NCI-H1694 treated with DMSO at 0.1 percent for 48 hours (cell line): ENCODE results near the gene LMCD1.
"Not testable (repeated sequence)": the region's sequence is repeated elsewhere in the genome, so short reads cannot be mapped to it uniquely, and the experiment has no call there.

Experiments used
- DNase-seq: peaks from one replicate; lab custom pipeline; 2025; lab: John Stamatoyannopoulos, UW

The LMCD1 gene

DNA sequence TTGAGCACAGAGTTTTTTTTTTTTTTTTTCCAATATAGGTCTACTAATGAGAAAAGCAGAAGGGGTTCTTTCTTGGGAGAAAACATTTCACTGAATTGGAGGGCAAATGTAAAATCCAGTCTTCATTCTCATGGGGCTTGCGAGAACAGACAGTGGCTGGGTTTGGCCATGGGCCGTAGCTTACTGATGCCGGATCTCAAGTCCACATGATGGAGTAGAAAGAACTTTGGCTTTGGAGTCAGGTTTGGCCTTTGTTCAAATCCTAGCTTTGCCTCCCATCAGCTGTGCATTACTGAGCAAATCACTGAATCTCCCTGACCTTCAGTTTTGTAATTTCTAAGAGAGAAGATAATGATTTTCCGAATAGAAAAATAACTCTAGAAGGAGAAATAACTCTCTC is 59.7 kb downstream of the LMCD1 start:
- no peak for DNase-seq

DNA sequence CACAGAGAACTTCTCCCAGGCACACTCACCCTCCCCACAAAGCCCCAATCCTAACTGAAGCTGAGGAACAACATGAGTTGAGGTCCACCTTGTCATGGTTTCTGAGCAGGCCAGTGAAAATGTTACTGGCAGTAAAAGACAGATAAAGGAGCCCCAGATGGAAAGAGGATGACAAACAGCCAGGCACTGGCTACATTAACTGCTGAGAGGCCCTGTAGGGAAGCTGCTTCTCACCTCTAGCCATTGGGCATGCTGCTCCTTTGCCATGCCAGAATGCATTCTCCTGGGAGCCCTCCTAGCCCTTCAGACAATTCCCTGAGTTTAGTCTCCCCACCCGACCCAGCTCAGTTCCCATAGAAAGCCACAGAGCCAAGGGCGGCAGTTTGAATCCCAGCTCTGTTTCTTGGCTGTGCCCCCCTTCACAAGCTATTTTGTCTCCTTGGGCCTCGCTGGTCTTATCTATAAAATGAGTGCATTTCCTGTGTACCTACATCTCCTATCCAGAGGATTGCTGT is 60.5 kb downstream of the LMCD1 start:
- DNase-seq, result no peak

DNA sequence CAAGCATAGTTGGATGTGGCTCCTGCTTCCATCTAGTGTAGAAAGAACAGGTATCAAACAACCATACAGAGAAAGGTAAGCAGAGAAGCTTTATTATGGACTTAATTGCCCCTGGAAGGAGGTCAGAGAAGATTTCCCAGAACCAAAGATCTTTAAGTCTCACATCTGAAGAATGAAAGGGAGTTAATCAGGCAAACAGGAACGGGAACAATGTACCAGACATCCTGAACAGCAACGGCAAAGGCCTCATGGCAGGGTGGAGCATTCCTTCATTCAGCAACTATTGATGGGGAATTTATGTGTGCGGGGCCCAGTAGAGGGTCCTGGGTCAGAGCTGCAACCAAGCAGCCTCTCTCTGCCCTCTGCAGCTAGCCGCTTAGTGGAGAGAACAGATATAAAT is 61.5 kb downstream of the LMCD1 start:
- DNase-seq, result no peak

DNA sequence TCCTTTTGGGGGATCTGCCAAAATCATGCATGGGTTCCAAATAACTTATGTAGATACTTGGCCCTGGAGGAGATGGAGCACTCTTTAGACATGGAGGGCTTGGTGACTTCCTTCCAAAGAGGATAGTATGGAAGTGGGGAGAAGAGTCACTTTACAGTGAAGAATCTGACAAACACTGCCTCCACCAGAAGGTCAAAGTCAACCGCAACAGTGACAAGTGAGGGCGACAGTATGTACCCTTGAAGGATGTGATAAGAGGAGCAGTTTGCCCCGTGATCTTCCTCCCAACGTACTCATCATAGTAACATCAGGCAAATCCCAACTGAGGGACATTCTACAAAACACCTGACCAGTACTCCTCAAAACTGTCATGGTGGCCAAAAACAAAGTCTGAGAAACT is 62.0 kb downstream of the LMCD1 start:
- no peak for DNase-seq

DNA sequence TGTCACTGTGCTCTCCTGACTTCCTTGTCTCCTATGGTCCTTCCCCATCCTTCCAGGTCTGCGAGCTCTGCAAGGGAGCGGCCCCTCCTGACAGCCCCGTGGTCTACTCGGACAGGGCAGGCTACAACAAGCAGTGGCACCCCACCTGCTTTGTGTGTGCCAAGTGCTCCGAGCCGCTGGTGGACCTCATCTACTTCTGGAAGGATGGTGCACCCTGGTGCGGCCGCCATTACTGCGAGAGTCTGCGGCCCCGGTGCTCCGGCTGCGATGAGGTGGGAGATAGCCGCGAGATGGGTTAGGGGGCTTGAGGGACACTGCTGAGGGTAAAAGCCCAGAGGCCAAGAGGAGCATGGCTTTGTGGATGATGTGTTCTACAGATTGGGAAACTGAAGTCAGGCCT is 63.8 kb downstream of the LMCD1 start:
- DNase-seq, result no peak

DNA sequence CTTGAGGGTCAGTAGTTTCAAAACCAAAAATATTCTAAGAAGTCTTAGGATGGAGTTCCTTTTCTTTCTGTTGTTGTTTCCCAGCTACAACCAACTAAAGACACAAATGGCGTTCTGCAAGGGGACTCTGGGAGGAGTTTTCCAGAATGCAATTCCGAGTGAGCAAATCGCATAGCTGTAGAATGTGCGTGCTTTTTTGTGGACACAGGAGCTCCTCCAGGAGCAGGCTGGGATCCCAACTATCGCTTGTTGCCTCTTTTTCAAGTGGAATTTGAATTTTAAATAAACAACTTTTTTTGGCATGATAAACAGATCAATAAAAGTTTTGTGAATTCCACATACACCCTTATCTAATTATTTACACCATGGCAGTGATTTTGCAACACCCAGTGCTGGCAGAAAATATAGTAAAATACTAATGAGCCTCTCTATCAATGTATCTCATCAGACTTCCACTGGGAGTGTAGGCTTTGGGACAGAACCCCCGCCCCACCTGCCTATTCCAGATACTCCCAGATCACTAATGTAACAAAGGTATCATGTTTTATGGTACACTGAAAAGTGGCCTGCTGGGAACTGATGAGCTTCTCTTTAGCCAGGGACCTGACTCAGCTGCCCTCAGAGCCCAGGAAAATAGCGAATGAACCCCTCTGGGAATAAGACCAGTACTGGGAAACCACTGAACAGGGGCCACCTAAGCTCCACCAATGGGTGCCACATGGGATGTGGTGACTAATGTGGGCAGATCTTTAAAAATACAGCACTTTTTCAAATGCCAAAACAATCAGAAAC is 66.4 kb downstream of the LMCD1 start:
- no peak for DNase-seq

DNA sequence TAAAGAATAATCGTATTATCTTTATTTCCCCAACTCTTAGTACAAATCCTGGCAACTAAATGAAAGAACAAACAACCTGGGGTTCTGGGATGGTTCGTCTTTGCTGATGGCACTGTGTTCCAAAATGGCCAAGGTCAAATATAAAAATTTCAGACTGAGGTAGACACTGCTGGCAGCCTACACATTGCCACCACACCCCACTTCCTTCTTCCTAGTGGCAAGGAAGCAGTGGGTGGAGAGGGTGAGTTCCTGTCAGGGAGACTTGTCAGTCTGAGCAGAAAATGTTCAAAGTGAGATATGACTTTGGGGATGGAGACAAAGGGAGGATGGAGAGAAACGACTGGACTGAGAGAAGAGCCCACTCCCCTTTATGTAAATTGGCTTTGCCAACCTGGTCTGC is 69.6 kb downstream of the LMCD1 start:
- no peak for DNase-seq

DNA sequence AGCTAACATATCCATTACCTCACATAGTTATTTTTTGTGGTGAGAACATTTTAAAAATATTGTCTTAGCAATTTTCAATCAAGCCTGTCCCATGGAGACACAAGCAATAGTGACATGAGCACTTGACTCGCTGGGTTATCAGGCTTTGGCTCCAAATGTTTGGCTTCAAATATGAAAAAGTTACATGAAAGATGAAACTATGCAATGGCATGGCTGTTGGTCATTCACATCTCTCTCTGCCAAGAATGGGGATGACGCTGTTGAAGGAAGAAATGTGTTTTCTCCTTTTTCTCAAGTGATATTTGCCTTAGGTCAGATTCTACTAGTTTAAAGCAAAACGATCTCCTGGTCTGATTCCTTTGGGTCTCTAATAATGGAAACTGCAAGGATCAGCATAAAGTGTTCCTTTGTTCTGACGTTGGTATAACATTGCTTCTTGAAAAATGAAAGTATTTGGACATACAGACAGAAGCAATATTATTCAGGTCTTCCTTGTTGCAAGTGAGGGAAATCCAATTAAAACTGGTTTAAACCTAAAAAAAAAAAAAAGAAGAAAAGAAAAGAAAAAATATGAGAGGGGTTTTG is 71.8 kb downstream of the LMCD1 start:
- DNase-seq, result no peak

DNA sequence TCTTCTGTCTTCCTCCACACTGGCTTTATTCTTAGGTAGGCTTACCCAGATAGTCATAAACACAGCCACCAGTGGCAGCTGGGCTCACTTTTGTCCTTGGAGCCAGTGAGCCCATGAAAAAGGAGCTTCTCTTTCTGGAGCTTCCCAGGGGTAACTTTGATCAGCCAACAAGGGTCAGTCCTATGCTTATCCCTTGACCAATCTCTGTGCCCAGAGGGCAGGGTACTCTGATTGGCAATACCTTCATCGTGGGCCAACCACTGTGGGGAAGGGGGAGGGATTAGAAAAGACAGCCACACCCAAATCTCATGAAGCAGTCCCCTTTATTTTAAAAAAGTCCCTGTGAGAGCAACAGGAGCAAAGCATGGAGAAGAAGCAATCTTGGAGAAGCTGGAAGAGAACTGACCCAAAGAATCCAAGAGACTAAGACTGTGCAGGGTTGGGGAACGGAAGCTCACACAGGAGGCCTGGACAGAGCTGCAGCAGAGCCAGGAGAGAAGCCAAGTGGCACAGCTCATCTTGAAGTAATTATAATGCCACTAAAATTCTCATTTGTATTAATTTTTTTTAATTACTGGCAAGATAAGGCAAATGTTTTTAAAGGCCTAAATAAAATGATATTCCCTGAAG is 72.5 kb downstream of the LMCD1 start:
- DNase-seq, result no peak

DNA sequence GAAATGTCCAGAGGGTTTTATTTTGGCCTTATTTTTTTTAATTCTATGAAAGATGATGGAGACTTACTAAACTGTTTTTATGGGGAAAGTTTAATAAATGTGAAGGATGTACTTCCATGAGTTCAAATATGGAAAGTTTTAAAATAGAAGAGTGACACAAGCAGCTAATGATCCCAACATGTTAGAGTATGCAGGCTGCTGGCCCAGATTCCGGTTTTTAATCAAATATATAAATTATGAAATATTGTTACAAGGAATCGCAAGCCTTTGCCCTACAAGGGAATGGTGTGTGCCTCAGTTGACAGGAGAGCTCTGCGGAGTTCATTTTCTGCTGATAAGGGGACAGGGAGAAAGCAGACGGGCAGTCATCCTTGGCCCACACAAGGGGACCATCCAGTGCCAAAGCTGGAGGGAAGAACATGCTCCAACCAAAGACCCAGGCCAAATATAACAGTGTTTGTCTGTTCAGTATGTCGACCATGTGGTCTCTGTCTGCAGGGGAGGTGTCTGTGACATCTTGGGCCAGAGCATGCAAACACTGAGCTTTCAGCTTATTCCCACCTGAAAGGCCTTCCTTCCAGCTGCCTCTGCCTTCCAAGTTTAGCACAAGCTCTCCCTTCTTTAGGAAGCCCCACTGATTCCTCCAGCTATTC is 73.2 kb downstream of the LMCD1 start:
- DNase-seq, result no peak

DNA sequence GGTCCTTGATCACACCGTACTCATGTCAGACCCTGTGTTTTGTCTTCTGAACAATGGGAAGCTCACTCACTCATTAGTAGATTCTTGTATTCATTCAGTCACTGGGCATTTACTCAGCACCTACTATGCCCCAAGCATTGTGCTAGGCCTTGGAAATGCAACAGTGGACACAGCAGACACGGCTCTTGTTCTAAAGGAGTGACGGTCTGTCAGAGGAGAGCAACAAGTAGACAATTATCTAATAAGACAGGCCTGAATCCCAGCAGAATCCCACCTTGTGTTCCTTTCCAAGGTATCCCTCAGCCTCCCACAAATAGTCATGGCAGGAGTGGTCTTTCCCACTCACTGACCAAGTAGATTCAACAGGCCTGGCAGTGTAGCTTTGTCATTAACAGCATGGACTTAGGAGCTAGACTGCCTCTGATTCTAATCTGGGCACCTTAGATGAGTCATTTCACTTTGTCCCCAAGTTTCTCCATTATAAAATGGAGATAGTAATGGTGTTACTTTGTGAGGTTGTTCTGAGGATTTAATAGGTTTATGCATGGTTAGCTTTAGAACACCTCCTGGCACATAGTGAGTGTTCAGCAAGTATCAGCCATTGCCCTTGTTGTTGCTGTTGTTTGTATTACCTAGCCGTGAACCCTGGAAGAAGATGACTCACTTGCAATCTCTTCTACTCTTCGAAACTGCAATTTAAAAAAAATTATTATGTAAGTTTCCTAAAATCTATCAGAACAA is 73.9 kb downstream of the LMCD1 start:
- DNase-seq, result no peak

DNA sequence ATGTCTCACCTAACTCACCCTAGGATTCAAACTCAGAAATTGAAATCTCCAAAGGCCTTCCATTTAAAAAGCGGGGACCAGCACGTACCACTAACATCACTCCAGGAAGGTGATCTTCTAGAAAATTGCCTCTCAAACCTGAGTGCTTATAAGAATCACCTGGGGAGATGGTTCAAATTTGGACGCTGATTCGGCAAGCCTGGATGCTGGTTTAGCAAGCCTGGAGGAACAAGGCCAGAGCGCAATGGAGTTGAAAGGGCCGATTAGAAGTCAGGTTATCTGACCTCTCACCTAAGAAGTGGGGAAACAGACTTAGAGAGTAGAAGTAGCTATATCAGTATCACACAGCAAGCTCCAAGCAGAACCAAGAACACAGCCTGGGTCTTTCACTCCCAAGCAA is 74.8 kb downstream of the LMCD1 start:
- DNase-seq, result no peak

DNA sequence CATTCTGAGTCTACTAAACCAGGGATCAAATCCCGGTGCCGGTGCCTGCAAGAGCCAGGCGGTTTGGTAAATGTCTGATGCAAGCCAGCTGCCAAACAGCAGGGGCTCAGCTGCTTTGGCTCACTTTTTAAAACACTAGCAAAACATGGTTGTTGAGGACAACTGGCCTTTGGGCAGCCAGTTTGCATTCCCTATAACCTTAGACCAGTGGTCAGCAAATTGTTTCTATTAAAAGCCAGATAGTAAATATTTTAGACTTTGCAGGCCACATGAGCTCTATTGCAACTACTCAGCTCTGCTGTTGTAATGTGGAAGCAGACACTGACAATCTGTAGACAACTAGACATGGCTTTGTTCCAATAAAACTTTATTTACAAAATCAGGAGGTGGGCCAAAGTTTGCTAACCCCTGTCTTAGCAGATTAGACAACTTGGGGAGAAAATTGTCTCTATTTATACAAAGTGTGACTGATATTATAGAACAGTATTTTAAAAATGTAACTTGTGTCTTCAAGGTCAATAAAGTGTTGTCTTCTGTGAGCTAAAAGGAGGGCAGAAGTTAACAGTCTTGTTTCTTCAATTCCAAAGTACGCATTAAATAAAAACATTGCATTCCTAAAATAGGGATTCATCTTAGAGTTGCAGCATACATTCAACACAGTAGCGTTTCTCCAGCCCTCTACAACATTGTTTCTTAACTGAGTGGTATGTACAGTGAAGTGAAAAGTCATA is 75.4 kb downstream of the LMCD1 start:
- no peak for DNase-seq

DNA sequence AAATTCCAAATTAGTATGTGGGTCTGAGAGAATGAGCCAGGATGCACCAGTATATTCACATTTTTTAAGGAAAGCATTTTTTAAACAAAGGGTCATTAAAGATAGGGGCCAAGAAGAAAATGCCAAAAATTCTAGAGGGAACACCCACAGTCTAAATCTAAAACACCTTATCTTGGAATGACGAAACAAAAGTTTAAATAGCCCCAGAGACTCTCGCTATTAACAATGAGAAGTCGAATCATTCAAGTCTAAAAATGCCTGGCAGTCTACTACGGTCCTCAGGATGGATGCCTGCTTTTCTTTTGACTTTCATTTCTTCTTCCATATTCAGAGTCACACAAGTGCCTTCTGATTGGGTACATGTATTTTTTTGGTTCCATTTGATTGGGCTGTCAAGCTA is 76.7 kb downstream of the LMCD1 start:
- DNase-seq, result no peak

DNA sequence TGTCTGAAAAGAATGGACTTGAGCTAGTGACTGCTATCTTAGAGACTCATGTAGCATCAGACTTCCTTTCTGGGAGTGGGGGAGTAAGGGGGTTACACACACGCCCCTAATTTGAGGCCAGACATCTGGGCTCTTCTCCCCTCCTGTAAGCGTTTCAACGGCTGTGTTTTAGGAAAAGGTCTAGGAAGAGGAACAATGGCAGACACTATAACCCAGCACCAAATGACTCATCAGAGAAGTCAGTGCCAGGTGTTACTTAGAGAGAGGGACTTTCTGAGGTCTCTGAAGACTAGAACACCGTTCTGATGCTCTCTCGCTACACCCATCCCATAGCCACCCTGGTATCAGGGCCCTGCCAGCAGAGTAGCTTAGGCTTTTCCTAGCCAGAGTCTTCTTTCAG is 77.5 kb downstream of the LMCD1 start:
- no peak for DNase-seq

DNA sequence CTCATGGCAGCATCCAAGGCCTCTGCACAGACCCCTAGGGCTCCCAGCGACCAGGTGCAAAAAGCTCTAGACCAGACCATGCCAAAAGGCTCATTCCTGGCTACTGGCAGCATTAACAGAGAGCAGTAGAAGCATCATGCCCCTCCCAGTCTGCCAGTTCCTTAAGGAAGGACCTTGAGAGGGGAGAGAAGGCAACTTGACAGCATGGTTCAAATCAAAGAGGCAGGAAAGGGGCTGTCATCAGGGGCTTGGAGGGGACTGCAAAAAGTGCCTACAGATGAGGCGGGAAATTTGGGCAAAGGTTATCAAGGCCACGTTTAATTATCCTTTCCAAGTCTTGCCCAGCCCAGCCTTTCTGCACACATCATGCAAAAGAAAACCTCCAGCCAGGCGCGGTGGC is 78.3 kb downstream of the LMCD1 start:
- no peak for DNase-seq

DNA sequence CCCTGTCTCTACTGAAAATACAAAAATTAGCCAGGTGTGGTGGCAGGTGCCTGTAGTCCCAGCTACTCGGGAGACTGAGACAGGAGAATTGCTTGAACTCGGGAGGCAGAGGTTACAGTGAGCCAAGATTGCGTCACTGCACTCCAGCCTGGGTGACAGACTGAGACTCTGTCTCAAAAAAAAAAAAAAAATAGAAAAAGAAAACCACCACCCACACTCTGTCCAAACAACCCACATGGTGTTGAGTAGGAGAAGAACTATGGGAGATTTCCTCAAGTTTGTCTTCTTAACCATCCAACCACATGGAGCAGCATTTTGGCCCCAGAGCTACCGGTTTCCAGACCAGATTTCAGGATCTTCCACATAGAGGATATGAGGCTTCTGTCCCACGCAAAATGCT is 78.8 kb downstream of the LMCD1 start:
- DNase-seq, result not testable (repeated sequence)

DNA sequence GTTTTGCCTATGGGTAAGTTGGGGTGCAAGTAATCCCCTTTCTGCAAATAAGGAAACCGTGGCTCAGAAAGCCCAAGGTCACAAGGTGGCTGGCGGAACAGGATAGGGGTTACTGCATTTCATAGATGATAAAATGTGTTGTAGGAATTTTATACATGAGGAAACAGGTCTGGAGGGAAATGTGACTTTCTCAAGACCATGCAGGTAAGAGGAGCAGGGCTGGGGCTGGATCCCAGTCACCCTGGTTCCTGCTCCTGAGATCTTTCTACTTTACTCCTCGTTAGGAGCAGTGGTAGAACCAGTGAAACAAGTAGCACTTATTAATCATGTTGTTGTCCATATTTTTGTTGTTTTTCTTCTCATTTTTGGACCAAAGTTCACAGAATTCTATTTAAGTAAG is 79.8 kb downstream of the LMCD1 start:
- DNase-seq, result no peak

DNA sequence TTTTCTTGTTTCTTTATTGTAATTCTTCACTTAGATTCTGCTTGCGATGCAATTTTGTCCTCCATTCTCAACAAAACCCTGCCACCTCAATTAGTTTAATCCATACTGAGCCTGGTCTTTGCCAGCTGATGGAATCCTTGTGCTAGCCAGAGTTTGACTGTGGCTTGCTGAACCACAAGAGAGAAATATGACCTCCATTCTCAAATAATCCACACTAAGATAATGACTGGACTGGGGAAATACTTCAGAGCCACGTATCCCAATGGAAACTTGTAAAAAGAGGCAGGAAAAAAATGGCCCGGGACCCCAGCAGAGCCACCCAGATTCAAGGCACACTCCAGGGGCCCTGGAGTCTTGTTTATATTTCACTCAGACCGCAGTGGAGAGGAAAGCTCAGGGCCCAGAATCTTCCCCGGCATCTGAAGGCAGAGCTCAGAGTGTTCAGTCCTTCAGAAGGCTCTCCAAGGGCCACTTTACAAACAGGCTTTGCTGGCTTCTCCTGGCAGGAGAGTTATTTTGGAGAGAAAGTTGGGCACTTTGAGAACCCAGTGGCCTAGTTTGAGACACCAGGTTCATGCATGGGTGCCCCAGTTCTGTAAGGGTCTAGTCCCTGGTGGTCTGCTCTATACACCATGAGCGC is 80.3 kb downstream of the LMCD1 start:
- no peak for DNase-seq

DNA sequence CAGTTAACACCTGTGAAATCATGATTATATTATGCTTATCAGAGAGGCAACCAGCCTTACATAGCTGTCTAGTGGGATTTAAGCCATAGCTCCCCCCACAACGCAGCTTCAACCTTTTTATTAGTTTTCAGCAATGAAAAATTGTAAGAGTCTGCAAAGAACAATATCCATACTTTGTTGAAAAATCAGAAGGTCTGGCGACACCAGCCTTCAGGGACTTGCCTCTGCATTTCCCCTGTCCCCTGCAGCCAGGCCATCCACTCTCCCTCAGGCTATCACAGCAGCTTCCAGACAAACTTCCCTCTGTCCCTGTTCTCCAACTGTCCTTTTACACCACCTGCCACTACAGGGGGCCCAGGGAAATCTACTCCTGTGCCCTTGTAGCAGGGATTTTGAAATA is 83.0 kb downstream of the LMCD1 start:
- DNase-seq, result no peak
